ENCODE results near the gene ZNF468. TPM values are rescaled to one million over a fixed set of nuclear protein-coding genes. Genes with fewer than 3 reads are reported as not detected.
"Not testable (repeated sequence)": the region's sequence is repeated elsewhere in the genome, so short reads cannot be mapped to it uniquely, and the experiment has no call there.

Gene ZNF468
- total RNA-seq (2014; rRNA removed; shearing (Covaris generic)): 4.1 and 4.6 TPM in 2 replicates

GRCh38 chr19:52857378-52858191, at the start of gene ZNF468:
ZNF468 (minus strand) TSS chr19:52857619; CDS start chr19:52854272, 3,347 bp downstream.
- in situ Hi-C loops (cut with HindIII; ENCODE audit: low sequenced_read_pairs): not testable (repeated sequence)
- DNase-seq (ENCODE audit: low spot score): peak; percentile 81

DNA sequence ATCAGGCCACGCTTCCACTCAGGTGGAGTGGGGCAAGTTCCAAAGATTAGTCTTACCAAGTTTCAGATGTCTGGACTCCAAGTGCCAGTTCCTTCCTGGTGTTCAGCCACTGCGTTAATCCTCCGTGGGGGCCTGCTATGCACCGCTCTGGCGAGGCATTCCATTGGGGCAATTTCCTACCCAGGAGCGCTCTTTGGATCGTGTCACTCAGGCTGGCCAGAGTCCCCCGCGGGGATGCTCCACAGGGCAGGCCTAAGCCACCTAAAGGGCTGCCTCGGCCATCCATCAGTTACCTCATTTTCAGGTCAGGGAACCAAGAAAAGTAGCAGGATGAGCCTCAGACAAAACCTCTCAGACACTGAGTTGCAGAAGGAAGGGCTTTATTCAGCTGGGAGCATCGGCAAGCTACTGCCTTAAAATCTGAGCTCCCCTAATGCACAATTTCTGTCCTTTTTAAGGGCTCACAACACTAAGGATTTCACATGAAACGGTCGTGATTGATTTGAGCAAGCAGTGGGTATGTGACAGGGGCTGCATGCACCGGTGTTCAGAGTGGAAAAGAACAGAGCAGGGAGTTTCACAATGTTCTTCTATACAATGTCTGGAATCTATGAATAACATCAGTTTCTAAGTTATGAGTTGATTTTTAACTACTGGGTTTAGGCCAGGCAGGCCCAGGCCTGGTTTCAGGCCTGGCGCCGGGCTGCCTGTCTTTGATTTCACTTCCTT, 46.8 kb upstream of the ZNF468 start:
- DNase-seq (ENCODE audit: low spot score); in situ Hi-C loops (cut with HindIII; ENCODE audit: low sequenced_read_pairs): not testable (repeated sequence)

DNA sequence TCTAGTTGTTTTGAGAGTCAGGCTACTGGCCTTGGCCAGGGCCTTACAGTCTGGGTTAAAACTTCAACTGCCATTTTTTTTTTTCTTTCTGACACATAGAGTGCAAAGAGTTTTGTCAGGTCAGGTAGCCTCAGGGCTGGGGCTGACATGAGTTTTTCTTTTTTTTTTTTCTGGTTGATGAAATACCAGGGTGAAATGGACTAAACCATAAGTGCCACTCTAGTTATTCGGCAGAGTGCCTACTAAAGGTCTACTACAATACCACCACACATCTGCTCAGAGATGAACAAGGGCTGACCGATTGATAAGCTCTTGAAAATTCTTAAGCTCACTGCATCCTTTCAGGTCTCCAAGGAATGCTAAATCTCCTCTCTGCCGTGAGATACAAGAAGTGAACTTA, 44.4 kb upstream of the ZNF468 start:
- in situ Hi-C loops (cut with HindIII; ENCODE audit: low sequenced_read_pairs): no loop called here

GRCh38 chr19:52898596-52898995, 41.2 kb upstream of the ZNF468 start:
- in situ Hi-C loops (cut with HindIII; ENCODE audit: low sequenced_read_pairs): not testable (repeated sequence)

More for the DNA sequence above, 44.4 kb upstream of the ZNF468 start:
- no peak for DNase-seq (ENCODE audit: low spot score)

GRCh38 chr19:52898101-52898500, 40.7 kb upstream of the ZNF468 start:
- no peak for DNase-seq (ENCODE audit: low spot score)
- in situ Hi-C loops (cut with HindIII; ENCODE audit: low sequenced_read_pairs): no loop called here

More at GRCh38 chr19:52898596-52898995, 41.2 kb upstream of the ZNF468 start:
- DNase-seq (ENCODE audit: low spot score): not testable (repeated sequence)

DNA sequence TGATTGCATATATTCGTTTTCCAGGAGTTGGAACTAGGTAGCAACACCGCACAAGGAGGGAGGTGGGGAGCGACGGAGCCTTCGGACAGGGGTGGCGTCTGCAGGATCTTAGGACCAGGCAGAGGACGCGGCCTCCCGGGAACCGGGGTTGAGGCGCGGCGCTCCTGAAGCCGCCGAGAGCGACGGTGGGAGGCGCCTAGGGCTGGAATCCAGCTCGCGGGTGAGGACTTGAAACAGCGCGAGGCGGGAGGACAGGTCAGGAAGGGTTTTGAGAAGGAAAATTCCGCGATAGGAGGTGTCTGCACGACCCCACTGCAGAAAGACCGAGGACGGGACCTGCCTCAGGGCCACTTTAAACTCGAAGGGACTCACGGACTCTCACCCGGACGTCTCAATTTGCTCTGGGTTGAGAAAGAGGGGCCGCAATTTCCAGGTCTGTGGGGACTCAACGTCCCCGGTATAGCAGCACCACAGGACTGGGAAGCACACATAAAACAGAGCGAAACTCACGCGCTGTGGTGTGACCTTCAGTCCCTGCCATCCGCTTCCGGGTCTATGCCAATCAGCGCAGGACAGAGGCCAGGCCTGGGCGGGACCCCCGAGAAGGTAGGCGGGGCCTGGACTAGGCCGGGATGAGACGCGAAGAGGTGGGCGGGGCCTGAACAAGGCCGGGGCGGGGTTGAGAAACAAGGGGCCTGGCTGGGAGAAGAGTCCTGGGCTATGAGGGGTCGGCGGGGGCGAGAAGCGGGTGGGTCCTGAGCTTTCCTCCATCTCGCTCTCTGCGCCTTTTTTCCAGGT, 39.9 kb upstream of the ZNF468 start, which contains the start of gene ZNF320:
Gene ZNF320, minus strand, starts transcription at position 498 of the 798 bp plus-strand sequence. CDS start 7,380 bp downstream, outside the sequence.
- peak; percentile 96 for DNase-seq (ENCODE audit: low spot score)
- in situ Hi-C loops (cut with HindIII; ENCODE audit: low sequenced_read_pairs): no loop called here

- DNase-seq (ENCODE audit: low spot score): peak; percentile 35
- in situ Hi-C loops (cut with HindIII; ENCODE audit: low sequenced_read_pairs): no loop called here
Measured at GRCh38 chr19:52896431-52897137, 39.2 kb upstream of the ZNF468 start.

- DNase-seq (ENCODE audit: low spot score): no peak
- in situ Hi-C loops (cut with HindIII; ENCODE audit: low sequenced_read_pairs): no loop called here
Measured at GRCh38 chr19:52891336-52891735, 33.9 kb upstream of the ZNF468 start.

DNA sequence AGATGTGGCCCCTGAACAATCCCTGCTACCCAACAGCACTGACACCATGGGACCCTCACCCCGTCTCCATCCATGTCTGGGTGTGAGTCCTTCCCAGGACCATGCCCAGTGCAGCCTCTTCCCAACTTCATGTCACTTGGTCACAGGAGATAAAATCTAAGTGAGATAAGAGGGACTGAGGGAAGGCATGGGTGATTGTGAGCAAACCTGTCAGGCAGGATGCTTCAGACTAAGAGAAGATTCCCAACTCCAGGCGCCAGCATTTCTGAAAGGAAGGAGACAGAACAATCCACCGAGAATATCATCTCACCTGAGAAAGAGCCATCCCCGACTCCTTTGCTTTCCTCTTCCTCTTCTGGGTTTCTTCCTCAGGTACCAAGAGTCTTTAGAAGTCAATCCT, 32.5 kb upstream of the ZNF468 start:
- no peak for DNase-seq (ENCODE audit: low spot score)

DNA sequence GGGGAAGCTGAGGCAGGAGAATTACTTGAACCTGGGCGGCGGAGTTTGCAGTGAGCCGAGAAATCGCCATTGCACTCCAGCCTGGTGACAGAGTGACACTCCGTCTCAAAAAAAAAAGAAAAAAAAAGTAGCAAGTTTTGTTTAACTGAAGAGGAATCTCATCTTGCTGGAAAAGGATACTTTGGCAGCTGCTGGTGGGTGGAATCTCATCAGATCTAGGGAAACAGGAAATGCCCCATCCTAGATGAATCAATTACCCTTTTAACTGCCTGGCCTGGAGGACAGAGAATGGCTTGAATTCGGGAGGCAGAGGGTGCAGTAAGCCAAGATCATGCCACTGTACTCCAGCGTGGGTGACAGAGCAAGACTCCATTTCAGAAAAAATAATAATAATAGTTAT, 31.7 kb upstream of the ZNF468 start:
- in situ Hi-C loops (cut with HindIII; ENCODE audit: low sequenced_read_pairs): no loop called here
- DNase-seq (ENCODE audit: low spot score): no peak

More for the DNA sequence above, 32.5 kb upstream of the ZNF468 start:
- in situ Hi-C loops (cut with HindIII; ENCODE audit: low sequenced_read_pairs): no loop called here

DNA sequence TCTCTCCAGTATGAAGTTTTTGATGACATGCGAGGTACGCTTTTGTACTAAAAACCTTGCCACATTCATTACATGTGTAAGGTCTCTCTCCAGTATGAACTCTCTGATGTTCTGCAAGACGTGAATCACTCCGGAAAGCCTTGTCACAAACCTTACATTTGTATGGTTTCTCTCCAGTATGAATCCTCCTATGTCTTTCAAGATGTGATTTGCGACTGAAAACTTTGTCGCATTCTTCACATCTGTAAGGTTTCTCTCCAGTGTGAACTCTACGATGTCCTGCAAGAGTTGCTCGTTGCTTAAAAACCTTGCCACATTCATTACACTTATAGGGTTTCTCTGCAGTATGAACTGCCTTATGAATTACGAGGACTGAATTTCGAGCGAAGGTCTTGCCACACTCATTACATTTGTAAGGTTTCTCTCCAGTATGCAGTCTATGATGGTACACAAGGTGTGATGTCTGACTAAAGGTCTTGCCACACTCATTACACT, 23.5 kb upstream of the ZNF468 start:
- in situ Hi-C loops (cut with HindIII; ENCODE audit: low sequenced_read_pairs): no loop called here

GRCh38 chr19:52872996-52873395, 15.6 kb upstream of the ZNF468 start:
- DNase-seq (ENCODE audit: low spot score); in situ Hi-C loops (cut with HindIII; ENCODE audit: low sequenced_read_pairs): not testable (repeated sequence)

More for the DNA sequence above, 23.5 kb upstream of the ZNF468 start:
- no peak for DNase-seq (ENCODE audit: low spot score)

DNA sequence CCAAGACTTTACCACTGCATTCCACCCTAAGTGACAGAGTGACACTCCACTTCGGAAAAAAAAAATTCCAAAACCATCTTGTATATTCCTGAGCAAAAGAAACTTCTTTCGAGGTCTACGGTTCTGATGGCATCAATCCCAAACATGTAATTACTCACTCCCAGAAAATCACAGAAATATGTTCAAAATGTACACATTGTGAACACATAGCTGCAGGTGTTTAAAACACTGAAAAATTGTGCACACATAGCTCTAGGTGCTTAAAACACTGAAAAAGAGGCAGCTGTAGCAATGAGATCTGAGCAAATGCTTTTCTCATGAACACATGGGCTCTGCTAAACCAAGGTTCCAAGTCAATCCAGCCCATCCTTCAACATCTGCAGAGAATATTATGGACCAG, 14.0 kb upstream of the ZNF468 start:
- DNase-seq (ENCODE audit: low spot score): no peak
- in situ Hi-C loops (cut with HindIII; ENCODE audit: low sequenced_read_pairs): no loop called here

GRCh38 chr19:52868031-52868430, 10.6 kb upstream of the ZNF468 start:
- DNase-seq (ENCODE audit: low spot score); in situ Hi-C loops (cut with HindIII; ENCODE audit: low sequenced_read_pairs): not testable (repeated sequence)

GRCh38 chr19:52856540-52857377, 660 bp downstream of the ZNF468 start:
- in situ Hi-C loops (cut with HindIII; ENCODE audit: low sequenced_read_pairs): not testable (repeated sequence)
- peak; percentile 16 for DNase-seq (ENCODE audit: low spot score)

- in situ Hi-C loops (cut with HindIII; ENCODE audit: low sequenced_read_pairs); DNase-seq (ENCODE audit: low spot score): not testable (repeated sequence)
Measured at GRCh38 chr19:52847352-52847751, 10.1 kb downstream of the ZNF468 start.

- in situ Hi-C loops (cut with HindIII; ENCODE audit: low sequenced_read_pairs); DNase-seq (ENCODE audit: low spot score): not testable (repeated sequence)
Measured at GRCh38 chr19:52840825-52841465, 16.5 kb downstream of the ZNF468 start.
